DMS53 (cell line): ENCODE results near the gene VSIR.
A peak's percentile ranks its signal among the peaks of the same experiment; 100 is the strongest.

Experiments
- DNase-seq: peaks from one replicate; lab custom pipeline; 2025; lab: John Stamatoyannopoulos, UW

VSIR gene

GRCh38 chr10:71806704-71807556 lies 33.6 kb upstream of the VSIR start:
- DNase-seq: no peak

- peak; percentile 98 for DNase-seq
These were observed 32.7 kb upstream of the VSIR start for GRCh38 chr10:71805776-71806703.

GRCh38 chr10:71804077-71804476 lies 30.8 kb upstream of the VSIR start:
- no peak for DNase-seq

- DNase-seq: no peak
These were observed 29.6 kb upstream of the VSIR start for GRCh38 chr10:71802715-71803488.

- DNase-seq: no peak
These were observed 28.9 kb upstream of the VSIR start for GRCh38 chr10:71802235-71802634.

GRCh38 chr10:71801361-71801760 lies 28.0 kb upstream of the VSIR start:
- DNase-seq: no peak

GRCh38 chr10:71799608-71800453 lies 26.5 kb upstream of the VSIR start:
- DNase-seq: no peak

GRCh38 chr10:71799112-71799511 lies 25.8 kb upstream of the VSIR start:
- no peak for DNase-seq

- no peak for DNase-seq
These were observed 24.9 kb upstream of the VSIR start for GRCh38 chr10:71798308-71798624.

- DNase-seq: no peak
These were observed 24.4 kb upstream of the VSIR start for GRCh38 chr10:71797533-71798307.

- DNase-seq: no peak
These were observed 23.6 kb upstream of the VSIR start for GRCh38 chr10:71796749-71797405.

GRCh38 chr10:71795248-71795647 lies 21.9 kb upstream of the VSIR start:
- DNase-seq: no peak

- DNase-seq: no peak
These were observed 17.6 kb upstream of the VSIR start for GRCh38 chr10:71790749-71791440.

- DNase-seq: no peak
These were observed 16.6 kb upstream of the VSIR start for GRCh38 chr10:71789871-71790270.

- no peak for DNase-seq
These were observed 15.6 kb upstream of the VSIR start for GRCh38 chr10:71788954-71789353.

GRCh38 chr10:71784679-71785272 lies 11.5 kb upstream of the VSIR start:
- DNase-seq: no peak

- DNase-seq: no peak
These were observed 10.8 kb upstream of the VSIR start for GRCh38 chr10:71783917-71784678.

GRCh38 chr10:71782917-71783490 lies 9.7 kb upstream of the VSIR start:
- DNase-seq: no peak
